SH-SY5Y (cell line): ENCODE data around the gene RAB6B.

Experiments used
- GATA2 ChIP-seq: IDR thresholded peaks from 2 replicates; pipeline ENCODE4 v1.6.1; 2011; ENCODE audit warnings: mild to moderate bottlenecking, low read depth, low read length
- GATA3 ChIP-seq: IDR thresholded peaks from 2 replicates; pipeline ENCODE4 v1.6.1; 2011; ENCODE audit warnings: low read depth, mild to moderate bottlenecking, low read length, moderate library complexity

DNA sequence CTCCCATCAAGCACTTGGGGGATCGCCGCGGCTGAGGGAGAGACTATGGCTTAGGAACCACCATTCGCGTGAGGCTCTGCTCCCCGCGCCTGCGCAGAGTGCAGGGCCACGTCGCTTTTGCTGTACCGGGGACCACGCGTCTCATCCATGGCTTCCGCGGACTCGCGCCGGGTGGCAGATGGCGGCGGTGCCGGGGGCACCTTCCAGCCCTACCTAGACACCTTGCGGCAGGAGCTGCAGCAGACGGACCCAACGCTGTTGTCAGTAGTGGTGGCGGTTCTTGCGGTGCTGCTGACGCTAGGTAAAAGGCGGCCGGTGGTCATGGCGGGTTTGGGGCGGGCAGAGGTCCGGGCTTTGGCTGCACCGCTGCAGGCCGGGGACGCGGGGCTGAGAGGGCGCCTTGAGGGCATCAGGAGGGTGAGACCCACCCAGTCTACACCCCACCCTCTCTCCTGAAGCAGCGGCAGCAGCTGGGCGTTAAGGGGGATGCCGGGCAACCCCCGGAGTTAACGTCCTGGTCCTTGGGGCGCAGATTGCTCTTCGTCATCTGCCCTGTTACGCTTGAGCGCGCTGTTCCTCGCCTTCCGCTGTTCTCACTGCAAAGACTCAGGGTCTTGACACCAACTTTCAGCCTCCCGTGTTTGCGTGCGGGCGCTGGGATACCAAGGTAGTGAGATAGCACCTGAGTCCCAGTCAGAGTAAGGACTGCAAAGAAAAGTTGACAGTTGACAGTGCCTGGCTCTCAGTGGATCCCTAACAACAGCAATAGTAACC is 89.8 kb downstream of the RAB6B start, which contains the start of gene SRPRB:
- no peak for TF ChIP-seq GATA2
- TF ChIP-seq GATA3, result no peak
